Mammary epithelial cell (primary cell): ENCODE measurements around the gene ERBB4.

Experiments used
- CTCF ChIP-seq, 2 donors: IDR thresholded peaks in 1 of 2; conservative IDR thresholded peaks in 1 of 2; 2 replicates each; pipeline ENCODE4 v1.5.1; 2011 to 2012; ENCODE audit warnings: inconsistent platforms in 2 of 2, low read length in 2 of 2, mild to moderate bottlenecking in 2 of 2, control low read depth in 1 of 2, low read depth in 1 of 2; ENCODE audit not compliant: insufficient read depth in 1 of 2; ENCODE audit errors: extremely low read depth in 1 of 2
- EZH2 ChIP-seq: IDR thresholded peaks from 2 replicates; pipeline ENCODE4 v1.6.1; 2012; ENCODE audit warnings: low read length, inconsistent platforms, borderline replicate concordance

GRCh38 chr2:211722928-211723327, 815.7 kb downstream of the ERBB4 start:
- no peak for TF ChIP-seq EZH2
- no peak for TF ChIP-seq CTCF (conservative IDR thresholded peaks at IDR 0.05 in 1 of 2, IDR thresholded peaks at IDR 0.05 in 1 of 2; ENCODE audit: extremely low read depth in 1 of 2, insufficient read depth in 1 of 2, low read depth in 1 of 2, low read length in 2 of 2)
